Gastroesophageal sphincter (tissue), 4 donors: ENCODE measurements around the gene STK24. TPM values are rescaled to one million over a fixed set of nuclear protein-coding genes. Genes with fewer than 3 reads are reported as not detected.

Source experiments
- ATAC-seq: fragments of 150-250 bp; one replicate; pipeline ENCODE4 v1.9.1; 2016; ENCODE audit warnings: mild to moderate bottlenecking, moderate library complexity
- H3K27ac ChIP-seq, 4 donors: fragments of 200-600 bp; sonication (generic) in 3 of 4; 1 replicate in 3 of 4; 2 replicates in 1 of 4; pipeline ENCODE4 v1.5.1; 2016 to 2019
- H3K27me3 ChIP-seq: fragments of 200-600 bp; sonication (generic); one replicate; pipeline ENCODE4 v1.5.1; 2019
- H3K36me3 ChIP-seq, 2 donors: fragments of 200-600 bp; sonication (generic); one replicate each; pipeline ENCODE4 v1.5.1; 2019; ENCODE audit warnings: control low read depth in 1 of 2
- H3K4me1 ChIP-seq, 3 donors: fragments of 200-600 bp; sonication (generic); 1 replicate in 2 of 3; 2 replicates in 1 of 3; pipeline ENCODE4 v1.5.1; 2016 to 2019; ENCODE audit warnings: control low read depth in 2 of 3
- H3K4me3 ChIP-seq, 2 donors: fragments of 200-600 bp; sonication (generic); one replicate each; pipeline ENCODE4 v1.5.1; 2019; ENCODE audit warnings: mild to moderate bottlenecking in 1 of 2, moderate library complexity in 1 of 2
- H3K9me3 ChIP-seq, 3 donors: fragments of 200-600 bp; sonication (generic); one replicate each; pipeline ENCODE4 v1.5.1; 2017 to 2019; ENCODE audit warnings: control low read depth in 2 of 3
- CTCF ChIP-seq, 4 experiments: fragments of 200-600 bp in 2 of 4; fragments of 450-650 bp in 2 of 4; sonication (generic) in 1 of 4; IDR thresholded peaks; one replicate each; pipeline ENCODE4 v1.5.1; 2017 to 2019; ENCODE audit warnings: antibody characterized with exemption in 4 of 4, mild to moderate bottlenecking in 2 of 4, moderate library complexity in 2 of 4
- EP300 ChIP-seq: sonication (generic); formaldehyde crosslinking; IDR thresholded peaks from one replicate; pipeline ENCODE4 v1.6.1; 2017; ENCODE audit warnings: antibody characterized with exemption, mild to moderate bottlenecking
- POLR2A ChIP-seq, 2 donors: fragments of 450-650 bp; IDR thresholded peaks; one replicate each; pipeline ENCODE4 v1.6.1; 2017; ENCODE audit warnings: antibody characterized with exemption in 2 of 2, mild to moderate bottlenecking in 2 of 2, moderate library complexity in 1 of 2
- POLR2AphosphoS5 ChIP-seq: sonication (generic); formaldehyde crosslinking; IDR thresholded peaks from one replicate; pipeline ENCODE4 v1.6.1; 2017; ENCODE audit warnings: antibody characterized with exemption
- WGBS, 2 donors: methylation state at CpG; one replicate each; pipeline ENCODE4 v1.1.5; 2018; ENCODE audit warnings: low coverage in 1 of 2; 5-methylcytosine and 5-hydroxymethylcytosine counted together
- total RNA-seq, 4 donors: library from RNA; depleted of rRNA; stranded (reverse); fragments of >200 nt; gene quantifications; one replicate each; pipeline ENCODE4 v1.1.0, GENCODE V29; 2016

The STK24 gene
- total RNA-seq, 4 donors from 2014 or later, result 60.2 to 157 (median 102) TPM

GRCh38 chr13:98613591-98613990, 36.7 kb upstream of the STK24 start:
- Histone ChIP-seq H3K27me3 (no peaks in the 10 kb centered on the region), H3K4me1 (no peaks in the 10 kb centered on the region), H3K4me3 (no peak overlapping the region), H3K27ac (no peak overlapping the region), H3K36me3 (no peaks in the 10 kb centered on the region), H3K9me3 (no peaks in the 10 kb centered on the region)
- ATAC-seq, result no peak
- 83 to 88% methylated on average over 1 of the region's 1 CpG for WGBS, 2 donors
- TF ChIP-seq POLR2AphosphoS5 (no peak), EP300 (no peak), POLR2A (IDR thresholded peaks at IDR 0.05) (no peak), CTCF (IDR thresholded peaks at IDR 0.05) (no peak)

GRCh38 chr13:98609756-98610155, 32.8 kb upstream of the STK24 start:
- Histone ChIP-seq H3K4me3 (no peak overlapping the region), H3K4me1 (no peaks in the 10 kb centered on the region), H3K9me3 (no peaks in the 10 kb centered on the region), H3K27me3 (no peaks in the 10 kb centered on the region), H3K27ac (no peak overlapping the region), H3K36me3 (no peaks in the 10 kb centered on the region)
- no peak for ATAC-seq
- no peak for TF ChIP-seq POLR2AphosphoS5
- no peak for TF ChIP-seq CTCF (IDR thresholded peaks at IDR 0.05)
- TF ChIP-seq POLR2A (IDR thresholded peaks at IDR 0.05), result no peak
- TF ChIP-seq EP300, result no peak
- WGBS, 2 donors, result 91 to 96% methylated on average over 5 of the region's 5 CpGs

GRCh38 chr13:98606296-98606695, 29.4 kb upstream of the STK24 start:
- no peak overlapping the region for H3K27ac ChIP-seq
- 37 to 71% methylated on average over 2 to 5 of the region's 5 CpGs for WGBS, 2 donors
- no peaks in the 10 kb centered on the region for H3K36me3 ChIP-seq
- no peak for ATAC-seq
- no peaks in the 10 kb centered on the region for H3K4me1 ChIP-seq
- TF ChIP-seq CTCF (IDR thresholded peaks at IDR 0.05) (no peak), POLR2A (IDR thresholded peaks at IDR 0.05) (no peak), POLR2AphosphoS5 (no peak), EP300 (no peak)
- no peak overlapping the region for H3K4me3 ChIP-seq
- no peaks in the 10 kb centered on the region for H3K9me3 ChIP-seq
- H3K27me3 ChIP-seq, result no peaks in the 10 kb centered on the region

- Histone ChIP-seq H3K27me3 (no peaks in the 10 kb centered on the region), H3K4me3 (no peak overlapping the region), H3K36me3 (no peaks in the 10 kb centered on the region), H3K4me1 (no peaks in the 10 kb centered on the region), H3K27ac (no peak overlapping the region), H3K9me3 (no peaks in the 10 kb centered on the region)
- WGBS, 2 donors, result 21 to 22% methylated on average over 1 of the region's 2 CpGs
- no peak for ATAC-seq
- TF ChIP-seq EP300 (no peak), POLR2AphosphoS5 (no peak), POLR2A (IDR thresholded peaks at IDR 0.05) (no peak), CTCF (IDR thresholded peaks at IDR 0.05) (no peak)
Observed at GRCh38 chr13:98599502-98600328, 22.8 kb upstream of the STK24 start.

GRCh38 chr13:98598043-98598442, 21.1 kb upstream of the STK24 start:
- H3K27me3 ChIP-seq, result no peaks in the 10 kb centered on the region
- TF ChIP-seq CTCF (IDR thresholded peaks at IDR 0.05) (no peak), EP300 (no peak), POLR2AphosphoS5 (no peak), POLR2A (IDR thresholded peaks at IDR 0.05) (no peak)
- H3K27ac ChIP-seq, result no peak overlapping the region
- no peak for ATAC-seq
- H3K4me3 ChIP-seq, result no peak overlapping the region
- 20 to 41% methylated on average over 3 to 4 of the region's 4 CpGs for WGBS, 2 donors
- no peaks in the 10 kb centered on the region for H3K9me3 ChIP-seq
- H3K36me3 ChIP-seq, result no peaks in the 10 kb centered on the region
- H3K4me1 ChIP-seq, result no peaks in the 10 kb centered on the region
